K562 (cell line): ENCODE results near the gene RBP7. TPM values are rescaled to one million over a fixed set of nuclear protein-coding genes. Genes with fewer than 3 reads are reported as not detected.

Experiments
- ATAC-seq: fragments of 200-7000 bp; cut with Tn5 transposase; 3 replicates; pipeline ENCODE4 v1.9.1; 2020; ENCODE audit warnings: moderate library complexity
- BruUV-seq: library from RNA; stranded (reverse); fragments of 400-500 nt; replicated peaks from 2 replicates; lab custom pipeline; 2021; lab: Mats Ljungman, UMichigan
- CTCF ChIA-PET: fragments of 300-600 bp; formaldehyde crosslinking; extraction: SDS; loops from one replicate; lab custom pipeline; 2021; ENCODE audit warnings: low intra/inter-chr PET ratio; lab: Yijun Ruan, JAX
- POLR2A ChIA-PET: fragments of 300-600, 350-650 bp; sonication (Branson Sonifier 250); formaldehyde crosslinking; extraction: SDS; loops from one replicate; lab custom pipeline; 2021; ENCODE audit warnings: antibody characterized with exemption, inconsistent platforms; lab: Yijun Ruan, JAX
- DNase-seq, 4 experiments: peaks; one replicate each; pipeline versions ENCODE4 v3.0.0 to v3.0.0-alpha.2; 2011 to 2018; ENCODE audit warnings: low spot score in 3 of 4, mixed read lengths in 3 of 4; ENCODE audit errors: extremely low read depth in 1 of 4
- FAIRE-seq: peaks from 2 replicates; lab custom pipeline; 2011; peaks lifted over from hg19 to GRCh38; lab: Jason Lieb, UNC
- H2AFZ ChIP-seq: 2 replicates; pipeline ENCODE4 v1.6.0; 2011; ENCODE audit warnings: low read depth, low read length, control low read depth, inconsistent platforms
- H3K27ac ChIP-seq: fragments of 200-600 bp; 3 replicates; pipeline ENCODE4 v1.8.0; 2011; ENCODE audit warnings: low read depth, mild to moderate bottlenecking, control low read depth, inconsistent platforms, low read length, moderate library complexity, mixed read lengths; ENCODE audit errors: extremely low read depth
- H3K27me3 ChIP-seq, 2 experiments: fragments of 300-600 bp in 1 of 2; 2 replicates in 1 of 2; 3 replicates in 1 of 2; pipeline versions ENCODE4 v1.6.0 to v1.8.0; 2011; ENCODE audit warnings: inconsistent platforms in 2 of 2, low read length in 2 of 2, mild to moderate bottlenecking in 1 of 2, mixed read lengths in 1 of 2, moderate library complexity in 1 of 2; ENCODE audit not compliant: control insufficient read depth in 2 of 2, insufficient read depth in 2 of 2
- H3K36me3 ChIP-seq: fragments of 300-600 bp; 3 replicates; pipeline ENCODE4 v1.8.0; 2011; ENCODE audit warnings: mild to moderate bottlenecking, low read length, inconsistent platforms; ENCODE audit not compliant: control insufficient read depth, insufficient read depth
- H3K4me1 ChIP-seq, 2 experiments: fragments of 200-600 bp in 1 of 2; replicated peaks in 1 of 2; 2 replicates in 1 of 2; 3 replicates in 1 of 2; pipeline versions ENCODE4 v1.5.1 to v1.8.0; 2011; ENCODE audit warnings: inconsistent platforms in 2 of 2, low read length in 2 of 2, mild to moderate bottlenecking in 1 of 2, mixed read lengths in 1 of 2, moderate library complexity in 1 of 2; ENCODE audit not compliant: control insufficient read depth in 2 of 2, insufficient read depth in 2 of 2
- H3K4me2 ChIP-seq: 2 replicates; pipeline ENCODE4 v1.6.1; 2011; ENCODE audit warnings: low read length, control low read depth, inconsistent platforms, mixed read lengths; ENCODE audit not compliant: insufficient read depth
- H3K4me3 ChIP-seq: fragments of 200-600 bp; sonication (generic), shearing (Covaris generic); 2 replicates; pipeline ENCODE4 v1.5.1; 2016; ENCODE audit warnings: control low read depth, inconsistent platforms
- H3K79me2 ChIP-seq: fragments of 200-600 bp; 3 replicates; pipeline ENCODE4 v1.8.0; 2011; ENCODE audit warnings: low read length, inconsistent platforms; ENCODE audit not compliant: control insufficient read depth, insufficient read depth
- H3K9ac ChIP-seq, 2 experiments: 2 replicates each; pipeline versions ENCODE4 v1.6.0 to v1.6.1; 2011; ENCODE audit warnings: low read depth in 2 of 2, low read length in 2 of 2, control low read depth in 1 of 2, inconsistent platforms in 1 of 2, mild to moderate bottlenecking in 1 of 2, mixed read lengths in 1 of 2; ENCODE audit not compliant: insufficient read depth in 1 of 2
- H3K9me1 ChIP-seq: one replicate; pipeline ENCODE4 v1.6.0; 2011; ENCODE audit warnings: inconsistent platforms, mild to moderate bottlenecking, low read length, moderate library complexity; ENCODE audit not compliant: control insufficient read depth, insufficient read depth
- H3K9me3 ChIP-seq: replicated peaks from 2 replicates; pipeline ENCODE4 v1.5.1; 2011; ENCODE audit warnings: low read depth, low read length, inconsistent platforms; ENCODE audit not compliant: control insufficient read depth, insufficient read depth
- H4K20me1 ChIP-seq: replicated peaks from 2 replicates; pipeline ENCODE4 v1.6.1; 2011; ENCODE audit warnings: low read length, inconsistent platforms, mixed read lengths; ENCODE audit not compliant: control insufficient read depth, insufficient read depth
- DDX20 ChIP-seq: fragments of 450-650 bp; IDR thresholded peaks from 2 replicates; pipeline ENCODE4 v1.6.1; 2016; ENCODE audit warnings: missing genetic modification characterization, low read depth, mild to moderate bottlenecking, missing compliant biosample characterization, moderate library complexity
- FUS ChIP-seq: fragments of 200-400 bp; formaldehyde crosslinking; optimal IDR thresholded peaks from 2 replicates; pipeline ENCODE3; 2017; ENCODE audit warnings: low read depth, low read length
- KLF10 ChIP-seq: fragments of 250-450 bp; sonication (Bioruptor Pico); IDR thresholded peaks from 2 replicates; pipeline ENCODE4 v1.6.1; 2021; ENCODE audit warnings: matching md5 sums
- MTA3 ChIP-seq: fragments of 450-650 bp; formaldehyde crosslinking; IDR thresholded peaks from 2 replicates; pipeline ENCODE4 v1.6.1; 2017; ENCODE audit warnings: mild to moderate bottlenecking, borderline replicate concordance
- MTF1 ChIP-seq: fragments of 250-450 bp; sonication (Bioruptor Pico); IDR thresholded peaks from 2 replicates; pipeline ENCODE4 v1.9.0; 2021; ENCODE audit warnings: moderate library complexity, mild to moderate bottlenecking, inconsistent platforms, borderline replicate concordance
- NFXL1 ChIP-seq: fragments of 450-650 bp; formaldehyde crosslinking; IDR thresholded peaks from 2 replicates; pipeline ENCODE4 v1.4.0; 2021; ENCODE audit warnings: mild to moderate bottlenecking
- RBM34 ChIP-seq: fragments of 200-400 bp; formaldehyde crosslinking; IDR thresholded peaks from 2 replicates; pipeline ENCODE4 v1.6.1; 2018; ENCODE audit warnings: low read length, borderline replicate concordance; ENCODE audit not compliant: insufficient read depth
- SMC3 ChIP-seq: conservative IDR thresholded peaks from 2 replicates; pipeline ENCODE4 v1.6.1; 2011; ENCODE audit warnings: low read depth, low read length, improper control_type of control experiment; ENCODE audit not compliant: insufficient read depth
- YBX1 ChIP-seq: fragments of 450-650 bp; IDR thresholded peaks from 2 replicates; pipeline ENCODE4 v1.7.1; 2016; ENCODE audit warnings: mild to moderate bottlenecking
- ZBTB11 ChIP-seq, 3 experiments: fragments of 200-800 bp in 1 of 3; fragments of 250-450 bp in 1 of 3; fragments of 450-650 bp in 1 of 3; sonication (Bioruptor Pico) in 1 of 3; sonication (Bioruptor generic) in 1 of 3; formaldehyde crosslinking in 1 of 3; IDR thresholded peaks; 2 replicates each; pipeline versions ENCODE4 v1.6.1 to v1.8.0; 2016 to 2022; ENCODE audit warnings: mild to moderate bottlenecking in 2 of 3, missing genetic modification characterization in 2 of 3, missing compliant biosample characterization in 1 of 3, moderate library complexity in 1 of 3
- ZNF395 ChIP-seq: fragments of 200-800 bp; sonication (Bioruptor generic); IDR thresholded peaks from 2 replicates; pipeline ENCODE4 v1.6.1; 2017; ENCODE audit warnings: missing genetic modification characterization, missing compliant biosample characterization
- WGBS: fragments of 100-300 bp; shearing (Covaris generic); methylation state at CpG from one replicate; pipeline ENCODE4 v1.1.6; 2016; ENCODE audit warnings: low coverage, mixed read lengths; ENCODE audit not compliant: insufficient coverage; ENCODE audit errors: missing lambda C conversion rate; 5-methylcytosine and 5-hydroxymethylcytosine counted together
- in situ Hi-C: fragments of 300-500 bp; cut with MboI; formaldehyde crosslinking; loops from 4 replicates; pipeline ENCODE4 v1.15.0; 2018; ENCODE audit warnings: inconsistent platforms, mixed read lengths
- intact Hi-C: fragments of 100-400 bp; cut with micrococcal nuclease; formaldehyde crosslinking; loops from 2 replicates; pipeline ENCODE4 v1.14.2; 2022
- polyA plus RNA-seq, 8 experiments: library from polyadenylated mRNA; depleted of rRNA in 4 of 8; stranded (reverse) in 5 of 8; unstranded in 3 of 8; fragments of >200 nt; fragmentation: Nextera tagmentation in 2 of 8; fragmentation: Illumina TruSeq in 1 of 8; extraction: Ambion mirVana in 2 of 8; extraction: Trizol in 1 of 8; gene quantifications; 2 replicates each; pipeline versions ENCODE4 v1.2.1 to v1.2.3, GENCODE V29; 2011 to 2014; ENCODE audit warnings: inconsistent platforms in 1 of 8, missing spikeins in 1 of 8
- total RNA-seq, 7 experiments: library from RNA; depleted of rRNA in 6 of 7; stranded (reverse); fragments of >200 nt in 6 of 7; fragmentation: Illumina TruSeq in 2 of 7; extraction: Trizol in 2 of 7; gene quantifications; 2 replicates each; pipeline versions ENCODE4 v1.2.1 to v1.2.3, GENCODE V29; 2011 to 2021; ENCODE audit warnings: low replicate concordance in 1 of 7
- TF ChIP-seq, protein P1 (sequence below): fragments of 250-450 bp; sonication (Bioruptor Pico); IDR thresholded peaks from 2 replicates; pipeline ENCODE4 v1.5.0; 2021

RBP7 gene
- total and polyA plus RNA-seq, 9 of the 15 experiments (the other 6 are each of a cell fraction or from before 2014, with no cell fraction given) = not detected

DNA sequence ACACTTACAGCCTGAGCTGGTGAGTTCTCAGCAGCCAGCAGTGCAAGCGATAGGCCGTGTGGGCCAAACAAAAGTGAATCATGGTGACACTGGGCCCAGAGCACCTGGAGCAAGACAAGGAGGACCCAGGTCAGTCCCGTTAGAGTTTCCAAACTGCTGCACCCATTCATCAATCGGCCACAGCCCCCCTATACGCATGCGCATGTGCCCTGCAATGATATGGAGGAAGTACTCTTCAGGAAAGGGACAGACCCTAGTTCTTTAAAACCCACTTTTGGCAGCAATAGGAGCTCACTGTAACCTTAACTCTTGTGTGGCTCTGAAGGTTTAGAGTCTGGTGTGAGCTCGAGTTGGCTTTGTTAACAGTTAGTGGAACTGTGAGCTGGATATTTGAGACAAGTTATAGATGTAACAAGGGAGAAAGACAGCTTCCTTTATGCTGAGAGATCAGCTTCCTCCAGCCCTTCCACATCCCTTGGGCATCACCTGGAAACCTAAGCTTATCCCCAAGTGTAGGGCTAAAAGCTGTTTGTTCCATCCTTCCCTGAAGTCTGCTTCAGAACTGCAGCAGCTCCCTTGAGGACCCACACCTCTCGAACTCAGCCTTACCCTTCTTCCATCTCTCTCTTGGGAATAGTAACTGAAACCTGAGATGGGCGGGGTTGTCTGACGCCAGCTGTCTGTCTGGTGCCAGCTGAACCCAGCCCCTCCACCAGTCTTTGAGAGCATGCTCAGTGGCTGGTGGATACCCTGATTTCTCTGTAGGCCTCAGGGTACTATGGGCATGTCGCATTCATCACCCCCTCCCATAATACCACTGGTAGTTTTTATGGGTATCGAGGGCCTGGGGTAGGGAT is 36.1 kb upstream of the RBP7 start:
- DNase-seq = no peak
- Histone ChIP-seq H3K27ac (no peak overlapping the region), H3K36me3 (no peaks in the 10 kb centered on the region), H2AFZ (no peak overlapping the region), H3K4me3 (no peak overlapping the region), H3K4me1 (no peaks in the 10 kb centered on the region), H3K27me3 (no peaks in the 10 kb centered on the region), H3K79me2 (no peaks in the 10 kb centered on the region), H3K9me1 (no peaks in the 10 kb centered on the region), H4K20me1 (no peaks in the 10 kb centered on the region), H3K9ac (no peak overlapping the region), H3K9me3 (no peaks in the 10 kb centered on the region), H3K4me2 (no peak overlapping the region)
- intact Hi-C loops (no loop called here), in situ Hi-C loops (no loop called here)
- ChIA-PET CTCF (no interaction called here), POLR2A (interaction anchor here (0.6 to 1.3 kb wide), 2 partner anchors 17 to 127 kb away, joined by 3 to 6 read pairs; partner anchors contain the start of genes LZIC and NMNAT1)
- WGBS = 68% methylated on average over 12 of the region's 12 CpGs
- BruUV-seq = no TSS peak
- no peak for FAIRE-seq
- ATAC-seq = no peak
- TF ChIP-seq, protein P1, sequence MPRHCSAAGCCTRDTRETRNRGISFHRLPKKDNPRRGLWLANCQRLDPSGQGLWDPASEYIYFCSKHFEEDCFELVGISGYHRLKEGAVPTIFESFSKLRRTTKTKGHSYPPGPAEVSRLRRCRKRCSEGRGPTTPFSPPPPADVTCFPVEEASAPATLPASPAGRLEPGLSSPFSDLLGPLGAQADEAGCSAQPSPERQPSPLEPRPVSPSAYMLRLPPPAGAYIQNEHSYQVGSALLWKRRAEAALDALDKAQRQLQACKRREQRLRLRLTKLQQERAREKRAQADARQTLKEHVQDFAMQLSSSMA (CRISPR knock-in tag) = no peak
- TF ChIP-seq SMC3 = no peak
- no peak for TF ChIP-seq NFXL1
- no peak for TF ChIP-seq ZNF395 (CRISPR knock-in tag)
- TF ChIP-seq YBX1 = no peak
- no peak for TF ChIP-seq KLF10
- TF ChIP-seq MTA3 = no peak
- TF ChIP-seq FUS = no peak
- TF ChIP-seq MTF1 (CRISPR knock-in tag) = no peak
- TF ChIP-seq DDX20 (tag) = no peak
- TF ChIP-seq RBM34 = no peak
- TF ChIP-seq ZBTB11 (CRISPR knock-in tag; IDR thresholded peaks at IDR 0.05) = no peak
